Renal cortical epithelial cell (primary cell): ENCODE measurements around the gene CDH4. TPM values are rescaled to one million over a fixed set of nuclear protein-coding genes. Genes with fewer than 3 reads are reported as not detected.
"Not testable (repeated sequence)": the region's sequence is repeated elsewhere in the genome, so short reads cannot be mapped to it uniquely, and the experiment has no call there.

Experiments
- DNase-seq: peaks from one replicate; pipeline ENCODE4 v3.0.0-alpha.2; 2011; ENCODE audit warnings: low read depth
- total RNA-seq: library from RNA; depleted of rRNA; stranded (reverse); fragments of >200 nt; gene quantifications from 2 replicates; pipeline ENCODE4 v1.2.3, GENCODE V29; 2014

CDH4 gene
- total RNA-seq, 1 donor from 2014 or later: 6.4 TPM

- no peak for DNase-seq
These were observed 707.0 kb downstream of the CDH4 start for GRCh38 chr20:61958773-61959700.

DNA sequence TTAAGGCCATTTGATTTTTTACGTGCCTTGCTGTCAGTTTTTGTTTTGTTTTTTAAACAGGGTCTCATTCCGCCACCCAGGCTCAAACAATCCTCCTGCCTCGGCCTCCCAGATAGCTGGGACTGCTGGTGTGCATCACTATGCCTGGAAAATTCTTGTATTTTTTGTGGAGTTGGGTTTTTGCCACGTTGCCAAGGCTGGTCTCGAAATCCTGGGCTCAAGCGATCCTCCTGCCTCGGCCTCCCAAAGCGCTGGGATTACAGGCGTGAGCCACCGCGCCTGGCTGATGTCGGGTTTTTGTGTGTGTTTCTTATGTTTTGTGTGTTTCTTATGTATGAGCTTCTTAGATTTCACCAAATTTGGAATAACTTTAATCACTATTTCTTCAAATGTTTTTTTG is 708.8 kb downstream of the CDH4 start:
- no peak for DNase-seq

DNA sequence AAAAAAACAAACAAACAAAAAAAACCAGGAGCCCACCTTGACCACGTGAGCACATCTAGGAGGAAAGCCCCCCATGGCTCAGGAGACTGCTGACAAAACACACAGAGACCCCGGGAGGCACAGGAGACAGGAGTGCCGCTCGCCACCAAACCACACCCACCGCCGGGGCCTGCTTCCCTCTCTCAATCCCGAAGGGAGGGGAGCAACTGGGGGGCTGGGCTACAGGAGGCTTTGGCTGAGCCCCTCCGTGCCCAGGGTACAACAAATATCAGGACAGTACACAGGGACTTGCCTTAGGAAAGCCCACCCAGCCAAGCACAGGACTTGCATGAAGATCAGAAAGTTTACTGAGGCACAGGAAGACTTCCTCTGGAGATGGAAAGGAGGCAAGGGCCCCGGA is 711.1 kb downstream of the CDH4 start:
- DNase-seq: no peak

GRCh38 chr20:61963885-61964674 is 712.0 kb downstream of the CDH4 start:
- no peak for DNase-seq

DNA sequence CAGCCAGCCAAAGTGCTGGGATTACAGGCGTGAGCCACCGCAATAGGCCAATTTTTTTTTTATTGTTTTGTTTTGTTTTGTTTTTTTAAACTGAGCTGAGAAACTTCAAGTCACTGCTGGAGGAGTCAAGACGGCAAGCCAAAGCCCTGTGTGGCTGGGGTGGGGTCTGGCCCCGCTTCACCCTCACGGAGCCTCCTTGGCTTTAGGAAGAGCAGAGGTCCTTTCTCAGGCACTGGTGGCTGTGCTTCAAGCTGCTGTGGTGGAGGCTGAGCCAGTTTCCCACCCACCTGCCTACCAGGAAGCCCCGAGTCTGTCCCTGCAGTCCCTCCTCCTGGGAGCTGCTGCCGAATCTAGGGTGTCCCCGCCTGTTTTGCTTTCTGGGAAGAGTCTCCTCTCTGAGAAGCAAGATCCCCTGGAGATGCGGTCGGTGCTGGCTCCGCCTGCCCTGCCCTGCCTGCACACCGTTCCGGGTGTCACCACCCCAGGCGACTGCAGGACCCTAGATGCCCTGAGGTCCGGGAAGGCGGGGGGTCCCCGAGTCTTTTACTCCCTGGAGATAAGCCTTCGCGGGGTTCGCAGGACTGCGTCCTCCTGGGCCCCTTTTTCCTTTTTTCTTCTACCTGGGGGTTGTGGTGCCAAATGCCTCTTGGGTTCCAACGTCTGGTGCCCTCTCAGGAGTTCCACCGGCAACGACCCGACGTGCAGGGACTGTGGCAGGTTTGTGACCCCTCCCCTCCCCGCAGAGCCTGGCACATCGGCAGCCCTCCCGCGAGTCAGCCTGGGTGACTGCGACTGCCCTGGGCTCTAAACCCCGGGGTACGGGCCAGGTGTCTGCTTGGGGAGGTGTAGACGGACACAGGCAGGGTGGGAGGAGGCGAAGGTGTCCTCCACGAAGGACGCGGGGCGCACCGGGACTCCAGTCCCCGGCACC is 712.9 kb downstream of the CDH4 start:
- no peak for DNase-seq

- DNase-seq: no peak
These were observed 713.8 kb downstream of the CDH4 start for GRCh38 chr20:61965606-61966491.

DNA sequence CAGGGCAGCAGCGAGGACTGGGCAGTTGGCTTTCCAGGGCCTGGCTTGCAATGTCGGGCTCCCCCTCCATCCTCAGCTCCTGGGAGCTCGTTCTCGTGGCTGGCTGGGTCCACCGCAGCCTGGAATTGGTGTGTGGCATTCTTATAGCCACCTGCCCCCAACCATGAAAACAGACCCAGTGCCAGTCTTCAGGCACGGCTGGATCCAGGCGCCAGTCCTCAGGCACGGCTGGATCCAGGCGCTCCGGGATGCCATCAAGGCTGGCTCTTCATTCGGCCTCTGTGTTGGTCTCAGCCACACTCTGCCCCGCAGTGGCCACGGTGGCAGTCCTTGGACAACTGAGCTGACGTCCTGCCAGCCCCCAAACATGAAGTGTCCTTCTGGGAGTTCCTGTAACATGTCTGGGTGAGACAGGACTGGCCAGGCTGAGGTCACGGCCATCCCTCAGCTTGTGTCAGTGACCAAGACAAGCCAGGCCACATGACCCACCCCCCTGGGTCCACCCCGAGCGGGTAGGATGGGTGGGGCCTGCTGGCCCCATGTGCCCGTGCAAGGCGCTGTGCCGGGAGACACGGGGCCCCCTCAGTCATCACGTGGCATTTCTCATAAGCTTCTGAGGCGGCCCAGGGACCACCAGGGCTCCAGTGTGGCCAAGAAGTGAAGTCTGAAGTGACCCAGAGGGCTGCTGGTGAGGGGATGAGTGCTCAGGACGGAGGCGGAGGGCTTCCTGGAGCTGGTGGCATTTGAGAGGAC is 714.6 kb downstream of the CDH4 start:
- no peak for DNase-seq

GRCh38 chr20:61967300-61967699 is 715.2 kb downstream of the CDH4 start:
- no peak for DNase-seq

- DNase-seq: no peak
These were observed 716.2 kb downstream of the CDH4 start for GRCh38 chr20:61968036-61968810.

DNA sequence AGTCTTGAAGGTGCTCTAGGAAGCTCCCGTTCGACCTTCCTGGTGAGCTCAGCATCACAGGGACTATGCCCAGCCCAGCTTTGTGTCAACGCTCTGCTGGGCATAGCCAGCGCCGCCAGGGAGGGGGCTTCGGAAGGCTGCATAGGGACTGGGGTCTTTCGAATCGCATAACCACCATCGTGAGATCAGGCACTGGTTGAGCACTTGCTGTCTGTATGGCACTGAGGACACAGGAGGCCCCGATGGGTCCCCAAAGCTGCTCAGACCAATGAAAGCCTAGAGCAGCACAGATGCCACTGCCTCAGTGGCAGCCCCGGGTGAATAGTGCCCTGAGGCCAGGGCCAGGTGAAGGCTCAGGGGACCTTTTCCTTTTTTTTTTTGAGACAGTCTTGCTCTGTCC is 716.9 kb downstream of the CDH4 start:
- no peak for DNase-seq

DNA sequence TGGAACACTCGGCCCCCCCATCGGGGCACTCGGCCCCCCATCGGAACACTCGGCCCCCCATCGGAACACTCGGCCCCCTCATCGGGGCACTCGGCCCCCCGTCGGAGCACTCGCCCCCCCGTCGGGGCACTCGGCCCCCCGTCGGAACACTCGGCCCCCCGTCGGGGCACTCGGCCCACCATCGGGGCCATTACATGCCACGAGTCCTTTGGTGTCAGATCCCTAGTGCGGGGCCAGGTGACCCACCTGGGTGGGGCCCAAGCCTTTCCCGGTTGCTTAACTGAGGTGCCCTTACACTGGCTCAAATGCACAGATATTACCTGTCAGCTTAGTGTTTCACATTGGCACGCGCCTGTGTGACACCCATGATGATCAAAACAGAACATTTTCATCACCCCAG is 717.7 kb downstream of the CDH4 start:
- no peak for DNase-seq

DNA sequence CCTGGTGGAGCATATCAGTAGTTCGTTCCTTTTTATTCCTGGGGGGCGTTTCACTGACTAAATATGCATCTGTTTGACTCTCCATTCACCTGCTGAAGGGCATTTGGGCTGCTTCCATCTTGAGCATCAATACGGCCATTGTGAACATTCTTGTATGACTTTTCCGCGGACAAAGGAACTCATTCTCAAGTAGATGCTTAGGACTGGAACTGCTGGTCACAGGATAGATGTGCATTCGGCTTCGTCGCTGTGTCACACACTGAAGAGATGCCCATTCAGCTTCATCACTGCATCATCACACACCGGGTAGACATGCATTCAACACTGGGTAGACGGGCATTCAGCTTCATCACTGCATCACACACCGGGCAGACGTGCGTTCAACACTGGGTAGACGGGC is 718.3 kb downstream of the CDH4 start:
- no peak for DNase-seq

- DNase-seq: not testable (repeated sequence)
These were observed 719.5 kb downstream of the CDH4 start for GRCh38 chr20:61971595-61971994.

GRCh38 chr20:61972636-61973508 is 720.8 kb downstream of the CDH4 start:
- no peak for DNase-seq

DNA sequence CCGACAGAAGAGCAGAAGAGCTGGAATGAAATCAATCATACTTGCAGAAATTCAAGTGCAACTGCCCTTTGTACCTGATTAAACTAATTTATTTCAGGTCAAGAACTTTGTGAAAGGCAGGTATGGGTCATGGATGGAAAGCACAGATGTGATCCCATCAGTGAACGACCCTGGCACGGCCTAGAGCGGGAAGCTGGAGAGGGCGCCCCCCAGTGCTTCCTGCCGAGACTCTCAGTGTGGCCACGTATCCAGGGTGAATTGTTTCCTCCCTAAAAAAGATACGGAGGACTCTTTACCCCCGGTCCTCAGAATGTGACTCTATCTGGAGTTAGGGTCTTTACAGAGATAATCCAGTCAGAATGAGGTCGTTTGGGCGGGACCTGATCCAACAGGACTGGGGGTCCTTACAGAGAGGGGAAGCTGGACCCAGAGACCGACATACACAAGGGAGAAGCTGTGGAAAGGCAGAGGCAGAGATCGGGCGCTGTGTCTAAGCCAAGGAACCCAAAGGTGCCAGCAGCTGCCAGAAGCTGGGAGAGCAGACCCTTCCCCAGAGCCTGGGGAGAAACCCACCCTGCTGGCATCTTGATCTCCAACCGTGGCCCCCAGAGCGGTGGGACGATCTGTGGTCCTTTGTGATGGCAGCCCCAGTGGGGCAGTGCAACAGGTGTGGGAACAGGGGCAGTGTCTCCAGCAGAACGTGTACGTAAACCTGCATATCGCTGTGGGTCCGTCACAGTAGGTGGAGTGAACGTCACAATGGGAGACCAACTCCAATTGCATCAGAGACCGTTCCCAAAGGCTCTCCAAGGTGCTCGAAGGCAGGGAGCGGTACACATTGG is 721.7 kb downstream of the CDH4 start:
- no peak for DNase-seq

GRCh38 chr20:61974357-61974665 is 722.2 kb downstream of the CDH4 start:
- no peak for DNase-seq

DNA sequence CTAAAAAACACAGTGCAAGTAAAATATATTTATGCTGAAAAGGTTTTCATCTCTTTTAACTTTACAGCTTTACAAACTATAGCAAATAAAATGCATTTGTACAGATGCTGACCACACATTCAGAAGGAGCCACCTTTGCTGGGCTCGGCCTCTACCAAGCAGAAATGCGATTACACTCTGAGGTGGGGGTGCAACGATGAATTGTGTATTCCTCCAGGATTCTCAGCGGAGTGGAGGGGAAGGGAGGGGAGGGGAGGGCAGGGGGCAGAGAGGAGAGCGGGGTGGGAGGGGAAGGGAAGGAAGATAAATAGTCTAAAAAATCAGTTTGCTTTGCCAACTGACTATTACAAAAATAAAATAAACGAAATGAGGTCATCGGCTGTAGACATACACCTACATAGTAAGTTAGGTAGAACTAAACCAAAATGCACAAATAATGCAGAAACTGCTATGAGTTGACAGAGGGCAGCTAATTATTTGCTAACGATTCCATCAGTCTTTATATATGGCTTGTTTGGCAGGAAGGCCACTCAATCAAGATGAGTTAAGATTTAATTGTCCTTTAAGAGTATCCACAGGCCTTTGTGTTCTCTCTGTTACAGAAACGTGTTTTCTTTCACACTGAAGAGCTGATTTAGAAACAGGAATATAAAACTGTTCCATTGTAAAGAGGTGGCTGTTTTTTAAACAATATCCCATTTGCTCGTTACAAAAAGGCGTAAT is 723.5 kb downstream of the CDH4 start:
- DNase-seq: no peak
